Gastrocnemius medialis (tissue), 4 donors: Measurements from ENCODE around the gene ITIH2. TPM values are rescaled to one million over a fixed set of nuclear protein-coding genes. Genes with fewer than 3 reads are reported as not detected.
"Not testable (repeated sequence)": the region's sequence is repeated elsewhere in the genome, so short reads cannot be mapped to it uniquely, and the experiment has no call there.

ENCODE experiments used
- ATAC-seq, 2 donors: fragments of 150-250 bp; one replicate each; pipeline ENCODE4 v1.9.1; 2016
- DNase-seq, 2 donors: peaks; one replicate each; pipeline ENCODE4 v3.0.0-alpha.2; 2019
- H3K27ac ChIP-seq, 4 donors: fragments of 200-600 bp; sonication (generic); 1 replicate in 1 of 4; 2 replicates in 3 of 4; pipeline ENCODE4 v1.5.1; 2016 to 2018; ENCODE audit warnings: mild to moderate bottlenecking in 2 of 4, moderate library complexity in 1 of 4
- H3K27me3 ChIP-seq, 3 donors: fragments of 200-600 bp; sonication (generic) in 2 of 3; 1 replicate in 1 of 3; 2 replicates in 2 of 3; pipeline versions ENCODE4 v1.5.1 to v1.6.0; 2016 to 2019; ENCODE audit warnings: mild to moderate bottlenecking in 1 of 3, moderate library complexity in 1 of 3
- H3K36me3 ChIP-seq, 2 donors: fragments of 200-600 bp; sonication (generic) in 1 of 2; one replicate each; pipeline ENCODE4 v1.5.1; 2017 to 2018
- H3K4me1 ChIP-seq, 2 donors: fragments of 200-600 bp; sonication (generic) in 1 of 2; one replicate each; pipeline ENCODE4 v1.5.1; 2016 to 2017; ENCODE audit warnings: mild to moderate bottlenecking in 2 of 2
- H3K4me3 ChIP-seq, 4 donors: fragments of 200-600 bp; sonication (generic) in 3 of 4; 1 replicate in 1 of 4; 2 replicates in 3 of 4; pipeline ENCODE4 v1.5.1; 2016 to 2019; ENCODE audit warnings: mild to moderate bottlenecking in 2 of 4
- H3K9me3 ChIP-seq, 3 donors: fragments of 200-600 bp; sonication (generic) in 2 of 3; 1 replicate in 1 of 3; 2 replicates in 2 of 3; pipeline ENCODE4 v1.5.1; 2016 to 2019
- CTCF ChIP-seq, 5 experiments: fragments of 450-650 bp in 3 of 5; fragments of 200-600 bp in 2 of 5; sonication (generic) in 2 of 5; IDR thresholded peaks in 4 of 5; conservative IDR thresholded peaks in 1 of 5; 1 replicate in 4 of 5; 2 replicates in 1 of 5; pipeline ENCODE4 v1.5.1; 2016 to 2019; ENCODE audit warnings: antibody characterized with exemption in 5 of 5, mild to moderate bottlenecking in 3 of 5, moderate library complexity in 3 of 5
- POLR2A ChIP-seq, 2 donors: fragments of 450-650 bp; IDR thresholded peaks; one replicate each; pipeline ENCODE4 v1.6.1; 2017; ENCODE audit warnings: antibody characterized with exemption in 2 of 2, mild to moderate bottlenecking in 2 of 2, moderate library complexity in 2 of 2
- in situ Hi-C, 4 donors: fragments of 200-750 bp; cut with MboI; loops; one replicate each; pipeline versions ENCODE4 v1.15.0 to v1.8.0; 2017; ENCODE audit warnings: low sequenced_read_pairs in 4 of 4
- intact Hi-C: fragments of 100-400 bp; cut with DNase I; formaldehyde crosslinking; loops from one replicate; pipeline ENCODE4 v1.15.1; 2023; ENCODE audit warnings: low total_unique reads
- total RNA-seq, 4 donors: library from RNA; depleted of rRNA; stranded (reverse); fragments of >200 nt; gene quantifications; one replicate each; pipeline versions ENCODE4 v1.1.0 to v1.2.3, GENCODE V29; 2016

ITIH2 gene
- 1 to 10 TPM in 1 of 4 donors, under 1 TPM in 1, not detected in 2; 0.55 to 1.4 TPM for total RNA-seq

DNA sequence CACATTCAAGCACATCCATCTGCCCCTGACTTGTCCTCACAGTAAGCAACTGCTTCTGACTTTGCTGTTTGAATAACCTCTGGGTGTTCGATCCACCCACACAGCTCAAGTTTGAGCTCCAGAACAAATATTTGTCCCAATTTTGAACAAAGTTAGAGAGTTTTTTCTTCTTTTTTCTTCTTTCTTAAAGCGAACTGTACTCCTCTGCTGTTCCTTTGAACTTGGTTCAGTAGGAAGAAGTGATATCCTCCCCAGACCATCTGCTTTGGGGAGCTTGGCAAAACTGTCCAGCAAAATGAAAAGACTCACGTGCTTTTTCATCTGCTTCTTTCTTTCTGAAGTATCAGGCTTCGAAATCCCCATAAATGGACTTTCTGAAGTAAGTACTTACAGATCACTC lies at the start of gene ITIH2:
TSS of gene ITIH2 (plus strand) at position 177 of the 400 bp plus-strand sequence. CDS start at position 296, 119 bp downstream.
- TF ChIP-seq POLR2A (IDR thresholded peaks at IDR 0.05) (no peak), CTCF (IDR thresholded peaks at IDR 0.05 in 4 of 5, conservative IDR thresholded peaks at IDR 0.05 in 1 of 5) (no peak)
- Histone ChIP-seq H3K27me3 (peaks cover 0 to 3% (median 2%) of the 10 kb centered on the region in 3 donors), H3K4me1 (no peaks in the 10 kb centered on the region), H3K27ac (no peak within 1 kb of the TSS), H3K4me3 (no peak within 1 kb of the TSS), H3K9me3 (no peaks in the 10 kb centered on the region), H3K36me3 (no peaks in the 10 kb centered on the region)
- intact Hi-C loops (no loop called here), in situ Hi-C loops (no loop called here)
- ATAC-seq: no peak
- no peak for DNase-seq

- H3K4me3 ChIP-seq, H3K27ac ChIP-seq, DNase-seq, ATAC-seq, in situ Hi-C loops, H3K36me3 ChIP-seq, H3K4me1 ChIP-seq, H3K9me3 ChIP-seq, intact Hi-C loops: not testable (repeated sequence)
- peaks cover 5 to 11% (median 11%) of the 10 kb centered on the region in 3 donors for H3K27me3 ChIP-seq
Observed at GRCh38 chr10:7657079-7657478, 46.0 kb upstream of the ITIH2 start.

DNA sequence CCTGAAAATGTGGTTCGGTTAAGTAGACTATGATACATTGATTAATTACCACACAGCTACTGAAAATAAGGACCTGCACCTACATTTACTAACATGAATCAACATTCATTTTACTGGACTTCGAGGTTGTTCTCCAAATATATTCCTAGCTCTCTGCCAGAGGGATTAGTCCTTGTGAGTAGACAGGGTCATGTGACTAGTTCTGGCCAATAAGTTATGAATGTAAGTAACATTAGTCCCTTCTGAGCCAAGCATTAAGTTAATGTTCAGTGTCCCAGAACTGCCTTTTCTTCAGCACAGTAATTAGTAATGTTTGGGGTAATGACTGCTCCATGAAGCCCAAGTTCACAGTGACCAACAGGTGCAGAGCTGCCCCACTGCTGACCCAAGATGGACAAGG lies 45.6 kb upstream of the ITIH2 start:
- Histone ChIP-seq H3K27me3 (peaks cover 5 to 15% (median 14%) of the 10 kb centered on the region in 3 donors), H3K36me3 (no peaks in the 10 kb centered on the region), H3K4me1 (peaks cover 0 to 5% of the 10 kb centered on the region in 2 donors), H3K9me3 (no peaks in the 10 kb centered on the region), H3K27ac (no peak overlapping the region), H3K4me3 (no peak overlapping the region)
- TF ChIP-seq CTCF (IDR thresholded peaks at IDR 0.05 in 4 of 5, conservative IDR thresholded peaks at IDR 0.05 in 1 of 5) (no peak), POLR2A (IDR thresholded peaks at IDR 0.05) (no peak)
- in situ Hi-C loops: no loop called here
- DNase-seq (no peak), ATAC-seq (no peak)
- intact Hi-C loops: no loop called here

- no peaks in the 10 kb centered on the region for H3K36me3 ChIP-seq
- no peak for DNase-seq
- no peak for ATAC-seq
- H3K27me3 ChIP-seq: peaks cover 15 to 32% (median 27%) of the 10 kb centered on the region in 3 donors
- no peaks in the 10 kb centered on the region for H3K9me3 ChIP-seq
- no peak overlapping the region for H3K4me3 ChIP-seq
- in situ Hi-C loops (no loop called here), intact Hi-C loops (no loop called here)
- TF ChIP-seq POLR2A (IDR thresholded peaks at IDR 0.05) (no peak), CTCF (IDR thresholded peaks at IDR 0.05 in 4 of 5, conservative IDR thresholded peaks at IDR 0.05 in 1 of 5) (no peak)
- H3K4me1 ChIP-seq: peaks cover 0 to 5% of the 10 kb centered on the region in 2 donors
- no peak overlapping the region for H3K27ac ChIP-seq
Observed at GRCh38 chr10:7659560-7659959, 43.6 kb upstream of the ITIH2 start.

DNA sequence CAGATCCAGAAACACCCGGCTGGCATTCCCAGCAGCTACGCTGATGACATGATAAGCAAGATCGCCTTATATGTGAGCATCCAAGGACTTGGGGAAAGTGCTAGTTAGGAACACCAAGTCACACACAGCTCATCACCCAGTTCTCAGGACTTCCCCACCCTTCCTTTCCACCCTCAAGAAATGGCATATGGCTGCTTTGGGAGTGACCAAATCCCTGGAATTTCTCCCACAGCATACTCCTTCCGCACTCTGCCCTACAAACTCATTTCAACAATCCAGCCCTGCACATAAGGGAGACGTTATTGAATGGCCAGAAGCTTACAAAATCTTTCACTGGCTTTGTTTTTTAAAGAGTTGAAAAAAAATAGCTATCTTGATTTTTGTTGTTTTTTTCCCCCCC lies 40.6 kb upstream of the ITIH2 start:
- H3K27ac ChIP-seq: no peak overlapping the region
- peaks cover 33 to 50% (median 50%) of the 10 kb centered on the region in 3 donors for H3K27me3 ChIP-seq
- in situ Hi-C loops (no loop called here), intact Hi-C loops (no loop called here)
- H3K4me1 ChIP-seq: peaks cover 12 to 16% of the 10 kb centered on the region in 2 donors
- TF ChIP-seq POLR2A (IDR thresholded peaks at IDR 0.05): no peak
- no peak for TF ChIP-seq CTCF (IDR thresholded peaks at IDR 0.05 in 4 of 5, conservative IDR thresholded peaks at IDR 0.05 in 1 of 5)
- no peaks in the 10 kb centered on the region for H3K9me3 ChIP-seq
- H3K36me3 ChIP-seq: no peaks in the 10 kb centered on the region
- no peak overlapping the region for H3K4me3 ChIP-seq
- DNase-seq: no peak
- ATAC-seq: no peak
